DOHH2 (cell line): Measurements from ENCODE around the gene WWP2.

ENCODE experiments used
- EZH2phosphoT487 ChIP-seq: fragments of 200-600 bp; sonication (generic); IDR thresholded peaks from 2 replicates; pipeline ENCODE4 v1.6.1; 2017; ENCODE audit warnings: borderline replicate concordance, mild to moderate bottlenecking, antibody characterized with exemption, low read length, moderate library complexity, mixed read lengths
- TF ChIP-seq, protein P1 (sequence below): fragments of 200-600 bp; sonication (generic); IDR thresholded peaks from one replicate; pipeline ENCODE4 v1.5.1; 2014; ENCODE audit warnings: antibody characterized with exemption, mild to moderate bottlenecking, low read depth, low read length; ENCODE audit not compliant: poor library complexity, severe bottlenecking

DNA sequence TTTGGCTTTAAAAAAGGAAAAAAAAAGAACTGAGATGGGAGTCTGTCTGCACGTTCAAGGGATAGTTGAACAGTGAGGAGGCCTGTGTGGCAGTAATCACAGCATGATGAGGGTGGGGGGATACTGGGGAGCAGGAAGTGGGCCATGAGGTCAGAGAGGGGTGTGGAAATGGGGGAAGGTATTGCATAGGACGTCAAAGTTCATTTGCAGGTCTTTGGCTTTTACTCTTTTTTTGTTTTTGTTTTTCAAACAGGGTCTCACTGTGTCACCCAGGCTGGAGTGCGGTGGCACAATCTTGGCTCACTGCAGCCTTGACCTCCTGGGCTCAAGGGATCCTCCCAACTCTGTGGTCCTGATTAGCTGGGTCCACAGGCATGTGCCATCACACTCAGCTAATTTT, 19.0 kb downstream of the WWP2 start:
- TF ChIP-seq, protein P1, sequence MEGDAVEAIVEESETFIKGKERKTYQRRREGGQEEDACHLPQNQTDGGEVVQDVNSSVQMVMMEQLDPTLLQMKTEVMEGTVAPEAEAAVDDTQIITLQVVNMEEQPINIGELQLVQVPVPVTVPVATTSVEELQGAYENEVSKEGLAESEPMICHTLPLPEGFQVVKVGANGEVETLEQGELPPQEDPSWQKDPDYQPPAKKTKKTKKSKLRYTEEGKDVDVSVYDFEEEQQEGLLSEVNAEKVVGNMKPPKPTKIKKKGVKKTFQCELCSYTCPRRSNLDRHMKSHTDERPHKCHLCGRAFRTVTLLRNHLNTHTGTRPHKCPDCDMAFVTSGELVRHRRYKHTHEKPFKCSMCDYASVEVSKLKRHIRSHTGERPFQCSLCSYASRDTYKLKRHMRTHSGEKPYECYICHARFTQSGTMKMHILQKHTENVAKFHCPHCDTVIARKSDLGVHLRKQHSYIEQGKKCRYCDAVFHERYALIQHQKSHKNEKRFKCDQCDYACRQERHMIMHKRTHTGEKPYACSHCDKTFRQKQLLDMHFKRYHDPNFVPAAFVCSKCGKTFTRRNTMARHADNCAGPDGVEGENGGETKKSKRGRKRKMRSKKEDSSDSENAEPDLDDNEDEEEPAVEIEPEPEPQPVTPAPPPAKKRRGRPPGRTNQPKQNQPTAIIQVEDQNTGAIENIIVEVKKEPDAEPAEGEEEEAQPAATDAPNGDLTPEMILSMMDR: no peak
- TF ChIP-seq EZH2phosphoT487: no peak
